ENCODE results near the gene TRAM2.

DNA sequence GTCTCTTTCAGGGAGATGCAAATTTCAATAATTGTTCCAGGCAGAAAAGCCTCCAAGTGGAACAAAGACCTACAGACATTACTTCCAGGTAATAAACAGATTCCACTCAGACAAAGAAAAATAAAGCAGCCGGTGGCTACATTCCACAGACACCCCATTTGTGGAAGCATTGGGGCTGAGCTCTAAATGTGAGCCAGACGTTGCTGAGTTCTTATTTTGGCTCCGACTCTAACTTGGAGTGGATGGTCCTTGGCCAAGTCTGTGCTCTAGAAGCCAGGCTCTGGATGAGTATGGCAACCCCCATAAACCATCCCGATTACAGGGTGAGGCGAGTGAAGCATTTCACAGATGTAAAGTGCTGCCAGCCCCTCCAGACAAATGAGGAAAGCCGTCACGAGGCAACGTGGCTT, 6.6 kb downstream of the TRAM2 start:
- TF ChIP-seq, protein P1, sequence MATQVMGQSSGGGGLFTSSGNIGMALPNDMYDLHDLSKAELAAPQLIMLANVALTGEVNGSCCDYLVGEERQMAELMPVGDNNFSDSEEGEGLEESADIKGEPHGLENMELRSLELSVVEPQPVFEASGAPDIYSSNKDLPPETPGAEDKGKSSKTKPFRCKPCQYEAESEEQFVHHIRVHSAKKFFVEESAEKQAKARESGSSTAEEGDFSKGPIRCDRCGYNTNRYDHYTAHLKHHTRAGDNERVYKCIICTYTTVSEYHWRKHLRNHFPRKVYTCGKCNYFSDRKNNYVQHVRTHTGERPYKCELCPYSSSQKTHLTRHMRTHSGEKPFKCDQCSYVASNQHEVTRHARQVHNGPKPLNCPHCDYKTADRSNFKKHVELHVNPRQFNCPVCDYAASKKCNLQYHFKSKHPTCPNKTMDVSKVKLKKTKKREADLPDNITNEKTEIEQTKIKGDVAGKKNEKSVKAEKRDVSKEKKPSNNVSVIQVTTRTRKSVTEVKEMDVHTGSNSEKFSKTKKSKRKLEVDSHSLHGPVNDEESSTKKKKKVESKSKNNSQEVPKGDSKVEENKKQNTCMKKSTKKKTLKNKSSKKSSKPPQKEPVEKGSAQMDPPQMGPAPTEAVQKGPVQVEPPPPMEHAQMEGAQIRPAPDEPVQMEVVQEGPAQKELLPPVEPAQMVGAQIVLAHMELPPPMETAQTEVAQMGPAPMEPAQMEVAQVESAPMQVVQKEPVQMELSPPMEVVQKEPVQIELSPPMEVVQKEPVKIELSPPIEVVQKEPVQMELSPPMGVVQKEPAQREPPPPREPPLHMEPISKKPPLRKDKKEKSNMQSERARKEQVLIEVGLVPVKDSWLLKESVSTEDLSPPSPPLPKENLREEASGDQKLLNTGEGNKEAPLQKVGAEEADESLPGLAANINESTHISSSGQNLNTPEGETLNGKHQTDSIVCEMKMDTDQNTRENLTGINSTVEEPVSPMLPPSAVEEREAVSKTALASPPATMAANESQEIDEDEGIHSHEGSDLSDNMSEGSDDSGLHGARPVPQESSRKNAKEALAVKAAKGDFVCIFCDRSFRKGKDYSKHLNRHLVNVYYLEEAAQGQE (IDR thresholded peaks at IDR 0.05; ENCODE audit: low read depth), result no peak
- no peak for TF ChIP-seq FOXM1 (IDR thresholded peaks at IDR 0.05; ENCODE audit: borderline replicate concordance, low read depth)
- TF ChIP-seq TAF1 (IDR thresholded peaks at IDR 0.05; ENCODE audit: low read depth), result no peak
- TF ChIP-seq CREB1 (IDR thresholded peaks at IDR 0.05; ENCODE audit: low read depth), result no peak
- no peak for TF ChIP-seq TEAD4 (IDR thresholded peaks at IDR 0.05)
- TF ChIP-seq CEBPB (IDR thresholded peaks at IDR 0.05), result no peak
- no peak for TF ChIP-seq EP300 (IDR thresholded peaks at IDR 0.05; ENCODE audit: borderline replicate concordance)
- no peak for TF ChIP-seq MAX (IDR thresholded peaks at IDR 0.05)

Measured in Ishikawa (cell line).